Mesendoderm (in vitro differentiated cells): Measurements from ENCODE around the gene TTF2.

Experiments
- DNase-seq: peaks from one replicate; pipeline ENCODE4 v3.0.0; 2013
- H2AK5ac ChIP-seq: 2 replicates; pipeline ENCODE4 v1.6.1; 2013; ENCODE audit warnings: low read length, inconsistent platforms
- H2BK120ac ChIP-seq: 2 replicates; pipeline ENCODE4 v1.6.1; 2013; ENCODE audit warnings: low read depth, mild to moderate bottlenecking, low read length, moderate library complexity, mixed read lengths
- H2BK15ac ChIP-seq: replicated peaks from 2 replicates; pipeline ENCODE4 v1.6.1; 2013; ENCODE audit warnings: low read depth, mild to moderate bottlenecking, moderate library complexity
- H2BK5ac ChIP-seq: 2 replicates; pipeline ENCODE4 v1.6.1; 2013; ENCODE audit warnings: low read length, inconsistent platforms
- H3K18ac ChIP-seq: 2 replicates; pipeline ENCODE4 v1.6.1; 2013; ENCODE audit warnings: mild to moderate bottlenecking, low read length, mixed read lengths
- H3K23ac ChIP-seq: one replicate; pipeline ENCODE4 v1.6.1; 2013; ENCODE audit warnings: low read length
- H3K27ac ChIP-seq: 2 replicates; pipeline ENCODE4 v1.5.1; 2013; ENCODE audit warnings: low read depth, mild to moderate bottlenecking, inconsistent platforms, low read length, moderate library complexity
- H3K27me3 ChIP-seq: 2 replicates; pipeline ENCODE4 v1.6.1; 2013; ENCODE audit warnings: low read length, control low read depth, mild to moderate bottlenecking, inconsistent platforms; ENCODE audit not compliant: insufficient read depth, poor library complexity
- H3K36me3 ChIP-seq: 2 replicates; pipeline ENCODE4 v1.6.1; 2013; ENCODE audit warnings: low read length, inconsistent platforms; ENCODE audit not compliant: control insufficient read depth, insufficient read depth
- H3K4ac ChIP-seq: one replicate; pipeline ENCODE4 v1.6.1; 2013; ENCODE audit warnings: low read depth, mild to moderate bottlenecking, low read length, moderate library complexity
- H3K4me1 ChIP-seq: 2 replicates; pipeline ENCODE4 v1.6.1; 2013; ENCODE audit warnings: low read depth, low read length, inconsistent platforms; ENCODE audit not compliant: control insufficient read depth
- H3K4me2 ChIP-seq: 2 replicates; pipeline ENCODE4 v1.6.1; 2013; ENCODE audit warnings: low read length
- H3K4me3 ChIP-seq: 2 replicates; pipeline ENCODE4 v1.5.1; 2013; ENCODE audit warnings: mild to moderate bottlenecking, low read length
- H3K56ac ChIP-seq: one replicate; pipeline ENCODE4 v1.6.1; 2013; ENCODE audit warnings: low read length
- H3K79me1 ChIP-seq: 2 replicates; pipeline ENCODE4 v1.6.1; 2013; ENCODE audit warnings: low read length, inconsistent platforms
- H3K79me2 ChIP-seq: 2 replicates; pipeline ENCODE4 v1.6.1; 2013; ENCODE audit warnings: mild to moderate bottlenecking, low read length; ENCODE audit not compliant: control insufficient read depth, insufficient read depth
- H3K9ac ChIP-seq: 2 replicates; pipeline ENCODE4 v1.6.1; 2013; ENCODE audit warnings: low read length, inconsistent platforms
- H4K5ac ChIP-seq: one replicate; pipeline ENCODE4 v1.6.1; 2013; ENCODE audit warnings: low read length
- H4K8ac ChIP-seq: one replicate; pipeline ENCODE4 v1.6.1; 2013; ENCODE audit warnings: low read depth, mild to moderate bottlenecking, control low read depth, low read length, moderate library complexity
- WGBS: extraction: QIAGEN DNeasy Blood & Tissue Kit; methylation state at CpG from one replicate; pipeline ENCODE4 v1.1.7; 2013; ENCODE audit warnings: low lambda C conversion rate, missing lambda C conversion rate; ENCODE audit not compliant: insufficient coverage; ENCODE audit errors: extremely low coverage; 5-methylcytosine and 5-hydroxymethylcytosine counted together

Gene TTF2

DNA sequence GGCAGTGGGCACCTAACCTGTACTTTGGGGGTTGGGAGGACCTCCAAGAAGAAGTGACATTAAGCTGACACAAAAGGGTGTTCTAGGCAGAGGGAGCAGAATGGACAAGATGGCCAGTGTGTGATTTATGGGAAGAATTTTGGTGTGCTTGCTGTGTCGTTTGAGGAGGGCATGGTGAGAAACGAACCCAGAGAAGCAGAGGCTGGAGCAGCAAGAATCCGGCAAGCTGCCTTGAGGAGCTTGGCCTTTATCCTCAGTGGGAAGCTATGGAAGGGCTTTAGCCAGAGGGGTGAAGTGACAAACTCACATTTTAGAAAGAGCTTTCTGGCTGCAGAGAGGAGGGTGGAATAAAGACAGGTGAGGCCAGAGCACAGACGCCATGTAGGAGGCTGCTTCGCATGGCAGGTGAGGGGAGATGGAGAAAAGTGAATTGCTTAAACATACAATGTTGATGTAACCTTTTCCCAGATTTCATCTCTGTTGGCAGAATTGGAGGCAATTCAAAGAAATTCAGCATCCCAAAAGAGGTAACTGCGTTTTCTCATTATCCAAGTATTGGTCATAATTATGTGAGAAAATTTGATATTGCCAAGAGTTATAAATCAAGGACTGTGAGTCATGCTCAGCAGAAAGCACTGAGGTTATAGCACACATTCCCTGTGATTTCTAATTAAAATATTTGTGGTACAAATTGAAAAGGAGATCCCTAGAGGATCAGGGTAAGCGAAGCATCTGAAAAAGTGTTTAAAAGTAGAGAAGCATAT lies 34.9 kb downstream of the TTF2 start:
- Histone ChIP-seq H3K4me1 (no peaks in the 10 kb centered on the region), H3K56ac (no peak overlapping the region), H4K5ac (no peak overlapping the region), H3K4me3 (no peak overlapping the region), H3K27ac (no peak overlapping the region), H3K4ac (no peak overlapping the region), H3K9ac (no peak overlapping the region), H3K4me2 (no peak overlapping the region), H3K36me3 (peaks cover 15% of the 10 kb centered on the region), H3K18ac (no peak overlapping the region), H2BK15ac (no peak overlapping the region), H4K8ac (no peak overlapping the region), H2AK5ac (no peak overlapping the region), H3K23ac (no peak overlapping the region), H2BK5ac (no peak overlapping the region), H2BK120ac (no peak overlapping the region), H3K79me1 (no peaks in the 10 kb centered on the region), H3K79me2 (no peaks in the 10 kb centered on the region), H3K27me3 (no peaks in the 10 kb centered on the region)
- no peak for DNase-seq
- WGBS = no CpG with 5 or more reads among the region's 7 CpGs

DNA sequence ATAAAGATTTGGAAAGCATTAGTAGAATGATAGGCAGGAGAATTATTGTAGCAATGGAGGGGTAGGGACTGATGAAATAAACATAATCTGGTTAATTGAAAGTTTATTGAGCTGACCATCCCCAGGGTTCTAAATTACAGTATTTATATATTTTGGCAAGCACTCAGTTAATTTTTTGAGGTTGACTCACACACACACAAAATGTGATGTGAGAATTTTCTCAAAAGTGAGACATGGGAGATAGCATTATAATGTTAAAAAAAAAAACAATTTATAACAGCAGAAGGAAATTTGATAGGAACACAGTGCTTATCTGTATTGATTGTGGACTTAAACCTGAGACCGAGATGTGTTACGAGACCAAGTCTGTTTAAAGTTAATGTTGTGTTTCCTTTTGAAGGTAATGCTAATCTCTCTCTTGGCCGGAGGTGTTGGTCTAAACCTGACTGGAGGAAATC lies 36.9 kb downstream of the TTF2 start:
- Histone ChIP-seq H3K56ac (no peak overlapping the region), H2BK15ac (no peak overlapping the region), H3K79me2 (no peaks in the 10 kb centered on the region), H3K9ac (no peak overlapping the region), H3K4me3 (no peak overlapping the region), H3K4ac (no peak overlapping the region), H4K5ac (no peak overlapping the region), H3K18ac (no peak overlapping the region), H3K4me1 (no peaks in the 10 kb centered on the region), H3K27ac (no peak overlapping the region), H3K4me2 (no peak overlapping the region), H2BK5ac (no peak overlapping the region), H2BK120ac (no peak overlapping the region), H3K36me3 (peaks cover 13% of the 10 kb centered on the region), H3K27me3 (no peaks in the 10 kb centered on the region), H3K23ac (no peak overlapping the region), H4K8ac (no peak overlapping the region), H3K79me1 (no peaks in the 10 kb centered on the region), H2AK5ac (no peak overlapping the region)
- DNase-seq = no peak
- WGBS = no CpG with 5 or more reads among the region's 3 CpGs

DNA sequence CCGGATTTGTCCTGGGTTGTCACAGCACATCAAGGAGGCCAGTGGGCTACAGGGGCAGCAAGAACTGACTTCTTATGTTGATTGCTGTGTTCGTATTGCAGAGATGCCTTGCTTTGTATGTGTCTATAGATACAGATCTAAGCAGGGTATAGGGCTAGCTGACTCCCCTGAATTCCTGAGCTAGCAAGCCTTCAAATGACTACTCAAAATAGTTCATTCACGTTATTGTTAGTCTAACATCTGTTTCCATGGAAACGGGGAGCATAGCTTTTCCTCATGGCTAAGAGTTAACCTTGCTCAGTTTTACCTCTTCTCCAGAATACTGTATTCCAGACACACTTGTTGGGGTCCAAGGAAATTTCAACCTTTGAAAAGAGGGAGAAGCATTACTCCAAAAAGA lies 37.3 kb downstream of the TTF2 start:
- Histone ChIP-seq H3K18ac (no peak overlapping the region), H2BK15ac (no peak overlapping the region), H2BK5ac (no peak overlapping the region), H2AK5ac (no peak overlapping the region), H3K4me2 (no peak overlapping the region), H3K56ac (no peak overlapping the region), H2BK120ac (no peak overlapping the region), H3K79me2 (no peaks in the 10 kb centered on the region), H3K4me1 (no peaks in the 10 kb centered on the region), H4K5ac (no peak overlapping the region), H3K23ac (no peak overlapping the region), H3K36me3 (peaks cover 15% of the 10 kb centered on the region), H4K8ac (no peak overlapping the region), H3K27me3 (no peaks in the 10 kb centered on the region), H3K4me3 (no peak overlapping the region), H3K79me1 (no peaks in the 10 kb centered on the region), H3K9ac (no peak overlapping the region), H3K27ac (no peak overlapping the region), H3K4ac (no peak overlapping the region)
- no CpG with 5 or more reads among the region's 4 CpGs for WGBS
- DNase-seq = peak; percentile 26

DNA sequence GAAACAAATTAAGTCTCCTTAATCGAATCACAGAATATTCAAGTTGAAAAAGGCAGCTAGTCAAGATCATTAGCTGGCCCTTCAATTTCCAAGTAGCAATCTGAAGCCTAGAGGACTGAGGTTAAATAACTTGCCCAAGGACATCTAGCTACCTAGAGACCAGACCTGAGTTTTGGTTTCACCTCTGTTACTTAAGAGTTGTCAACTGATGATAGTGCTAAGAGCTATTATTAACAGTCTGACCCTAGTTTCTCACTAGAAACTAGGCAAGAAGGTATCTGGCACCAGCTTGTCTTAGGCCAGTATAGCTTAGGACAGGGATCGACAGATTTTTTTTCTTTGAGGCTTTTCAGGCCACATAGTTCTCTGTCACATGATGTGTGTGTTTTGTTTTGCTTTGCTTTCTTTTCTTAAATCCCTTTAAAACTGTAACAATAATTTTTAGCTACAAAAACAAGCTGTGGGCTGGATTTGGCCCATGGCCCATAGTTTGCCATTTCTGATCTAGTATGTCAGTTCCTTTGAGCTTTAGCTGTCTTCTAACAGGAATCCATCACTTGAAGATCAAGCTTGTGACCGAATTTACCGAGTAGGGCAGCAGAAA lies 38.3 kb downstream of the TTF2 start:
- DNase-seq = no peak
- no peak overlapping the region for H3K56ac ChIP-seq
- H3K36me3 ChIP-seq = peaks cover 19% of the 10 kb centered on the region

DNA sequence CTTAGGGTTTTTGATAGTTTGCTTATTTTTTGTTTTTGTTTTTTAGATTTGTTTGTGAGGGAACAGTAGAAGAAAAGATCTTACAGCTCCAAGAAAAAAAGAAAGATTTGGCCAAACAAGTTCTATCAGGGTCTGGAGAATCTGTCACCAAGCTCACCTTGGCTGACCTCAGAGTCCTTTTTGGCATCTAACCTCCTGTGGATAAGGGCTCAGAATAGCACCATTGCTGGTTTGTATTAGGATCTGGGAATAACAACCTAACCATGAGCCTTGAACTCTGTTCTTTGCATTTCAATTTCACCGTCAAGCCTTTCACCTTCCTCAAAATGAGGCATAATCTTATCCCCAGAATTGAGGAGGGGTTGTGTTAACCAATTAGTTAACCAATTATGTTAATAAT lies 41.2 kb downstream of the TTF2 start:
- Histone ChIP-seq H3K27me3 (no peaks in the 10 kb centered on the region), H3K23ac (no peak overlapping the region), H3K18ac (no peak overlapping the region), H4K5ac (no peak overlapping the region), H3K4me2 (no peak overlapping the region), H3K79me1 (no peaks in the 10 kb centered on the region), H2BK5ac (no peak overlapping the region), H2BK120ac (no peak overlapping the region), H3K4me1 (no peaks in the 10 kb centered on the region), H3K27ac (no peak overlapping the region), H3K56ac (no peak overlapping the region), H4K8ac (no peak overlapping the region), H2AK5ac (no peak overlapping the region), H2BK15ac (no peak overlapping the region), H3K9ac (no peak overlapping the region), H3K4ac (no peak overlapping the region), H3K79me2 (no peaks in the 10 kb centered on the region), H3K36me3 (peaks cover 23% of the 10 kb centered on the region), H3K4me3 (no peak overlapping the region)
- WGBS = no CpG with 5 or more reads among the region's 1 CpG
- no peak for DNase-seq

More for the DNA sequence above, 38.3 kb downstream of the TTF2 start:
- Histone ChIP-seq H4K5ac (no peak overlapping the region), H2BK5ac (no peak overlapping the region), H3K27ac (no peak overlapping the region), H4K8ac (no peak overlapping the region), H2BK15ac (no peak overlapping the region), H3K9ac (no peak overlapping the region), H3K4ac (no peak overlapping the region), H3K4me3 (no peak overlapping the region), H3K18ac (no peak overlapping the region), H3K27me3 (no peaks in the 10 kb centered on the region), H3K4me2 (no peak overlapping the region), H3K79me1 (no peaks in the 10 kb centered on the region), H3K23ac (no peak overlapping the region), H3K4me1 (no peaks in the 10 kb centered on the region), H2AK5ac (no peak overlapping the region), H3K79me2 (no peaks in the 10 kb centered on the region), H2BK120ac (no peak overlapping the region)
- WGBS = no CpG with 5 or more reads among the region's 4 CpGs
